Osteoblast (primary cell): ENCODE data around the gene MCF2L. TPM values are rescaled to one million over a fixed set of nuclear protein-coding genes. Genes with fewer than 3 reads are reported as not detected.

Experiments used
- DNase-seq: peaks from one replicate; pipeline ENCODE4 v3.0.0; 2011; ENCODE audit warnings: low spot score, mixed read lengths; ENCODE audit not compliant: insufficient read length; ENCODE audit errors: missing footprints
- H2AFZ ChIP-seq: 2 replicates; pipeline ENCODE4 v1.6.0; 2011; ENCODE audit warnings: mild to moderate bottlenecking, low read length
- H3K27ac ChIP-seq: 2 replicates; pipeline ENCODE4 v1.5.1; 2011; ENCODE audit warnings: mild to moderate bottlenecking, low read depth, low read length, moderate library complexity
- H3K27me3 ChIP-seq: 2 replicates; pipeline ENCODE4 v1.6.0; 2012; ENCODE audit warnings: mild to moderate bottlenecking, control low read depth, inconsistent platforms, low read length, moderate library complexity; ENCODE audit not compliant: insufficient read depth
- H3K36me3 ChIP-seq: 2 replicates; pipeline ENCODE4 v1.5.1; 2011; ENCODE audit warnings: mild to moderate bottlenecking, low read length, control low read depth, moderate library complexity; ENCODE audit not compliant: insufficient read depth
- H3K4me1 ChIP-seq: 2 replicates; pipeline ENCODE4 v1.5.1; 2011; ENCODE audit warnings: mild to moderate bottlenecking, low read length, control low read depth, moderate library complexity; ENCODE audit not compliant: insufficient read depth
- H3K4me2 ChIP-seq: 2 replicates; pipeline ENCODE4 v1.6.0; 2011; ENCODE audit warnings: mild to moderate bottlenecking, low read length; ENCODE audit not compliant: insufficient read depth
- H3K4me3 ChIP-seq: fragments of 200-600 bp; sonication (generic); 3 replicates; pipeline ENCODE4 v1.5.1; 2012; ENCODE audit warnings: mild to moderate bottlenecking, low read length, inconsistent platforms; ENCODE audit not compliant: insufficient read depth
- H3K79me2 ChIP-seq: 2 replicates; pipeline ENCODE4 v1.6.0; 2012; ENCODE audit warnings: mild to moderate bottlenecking, low read length, control low read depth, inconsistent platforms; ENCODE audit not compliant: insufficient read depth
- H3K9me3 ChIP-seq: 2 replicates; pipeline ENCODE4 v1.5.1; 2011; ENCODE audit warnings: low read depth, low read length, control low read depth
- H4K20me1 ChIP-seq: 2 replicates; pipeline ENCODE4 v1.6.0; 2012; ENCODE audit warnings: mild to moderate bottlenecking, low read length, control low read depth; ENCODE audit not compliant: insufficient read depth
- total RNA-seq: library from RNA; depleted of rRNA; stranded (reverse); fragments of >200 nt; gene quantifications from 2 replicates; pipeline ENCODE4 v1.2.3, GENCODE V29; 2012
- TF ChIP-seq, protein P1 (sequence below): IDR thresholded peaks from 2 replicates; pipeline ENCODE4 v1.5.1; 2011; ENCODE audit warnings: mild to moderate bottlenecking, low read depth, low read length, moderate library complexity; ENCODE audit errors: extremely low read depth

MCF2L gene
- total RNA-seq, result 6.5 TPM in 2 replicates

DNA sequence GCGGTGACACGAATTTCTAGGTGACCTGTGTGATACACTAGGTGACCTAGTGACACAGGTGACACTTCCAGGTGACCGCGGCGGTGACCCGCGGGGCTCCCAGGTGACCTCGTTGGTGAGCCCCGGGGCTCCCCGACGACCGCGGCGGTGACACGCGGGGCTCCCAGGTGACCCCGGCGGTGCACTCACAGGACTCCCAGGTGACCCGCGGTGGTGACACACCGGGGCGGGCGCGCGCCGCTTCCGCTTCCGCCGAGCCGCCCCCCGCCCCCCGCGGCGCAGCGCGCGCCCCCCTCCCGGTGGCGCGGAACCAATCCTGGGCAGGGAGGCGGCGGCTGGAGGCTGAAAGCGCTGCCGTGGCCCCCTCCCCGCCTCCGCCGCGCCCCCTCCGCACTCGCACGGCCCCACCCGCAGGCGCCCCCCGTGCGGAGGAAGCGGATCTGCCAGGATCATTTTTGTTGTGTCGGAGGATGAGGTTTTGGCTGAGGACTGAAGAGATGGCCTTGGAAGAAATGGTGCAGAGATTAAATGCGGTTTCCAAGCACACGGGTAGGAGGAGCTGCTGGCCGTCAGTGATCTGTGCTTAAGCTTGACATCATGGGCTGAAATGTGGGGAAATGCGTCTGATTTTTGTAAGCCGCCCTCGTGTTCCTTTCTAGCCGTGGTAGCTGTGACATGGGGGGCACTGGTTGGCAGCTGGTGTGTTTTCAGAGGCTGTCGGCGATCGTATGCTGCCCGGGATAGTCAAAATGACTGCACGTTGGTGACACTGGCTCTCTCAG, at the start of gene MCF2L:
MCF2L (plus strand) TSS at position 305 of the 782 bp plus-strand sequence; CDS start at position 471, 166 bp downstream.
- Histone ChIP-seq H3K4me1 (no peaks in the 10 kb centered on the region), H3K79me2 (no peaks in the 10 kb centered on the region), H4K20me1 (no peaks in the 10 kb centered on the region), H3K4me2 (peak within 1 kb of the TSS; percentile 32), H3K27ac (no peak within 1 kb of the TSS), H3K27me3 (peaks cover 52% of the 10 kb centered on the region), H2AFZ (no peak within 1 kb of the TSS), H3K4me3 (no peak within 1 kb of the TSS), H3K36me3 (no peaks in the 10 kb centered on the region), H3K9me3 (peaks cover 5% of the 10 kb centered on the region)
- DNase-seq, result peak; percentile 93
- TF ChIP-seq, protein P1, sequence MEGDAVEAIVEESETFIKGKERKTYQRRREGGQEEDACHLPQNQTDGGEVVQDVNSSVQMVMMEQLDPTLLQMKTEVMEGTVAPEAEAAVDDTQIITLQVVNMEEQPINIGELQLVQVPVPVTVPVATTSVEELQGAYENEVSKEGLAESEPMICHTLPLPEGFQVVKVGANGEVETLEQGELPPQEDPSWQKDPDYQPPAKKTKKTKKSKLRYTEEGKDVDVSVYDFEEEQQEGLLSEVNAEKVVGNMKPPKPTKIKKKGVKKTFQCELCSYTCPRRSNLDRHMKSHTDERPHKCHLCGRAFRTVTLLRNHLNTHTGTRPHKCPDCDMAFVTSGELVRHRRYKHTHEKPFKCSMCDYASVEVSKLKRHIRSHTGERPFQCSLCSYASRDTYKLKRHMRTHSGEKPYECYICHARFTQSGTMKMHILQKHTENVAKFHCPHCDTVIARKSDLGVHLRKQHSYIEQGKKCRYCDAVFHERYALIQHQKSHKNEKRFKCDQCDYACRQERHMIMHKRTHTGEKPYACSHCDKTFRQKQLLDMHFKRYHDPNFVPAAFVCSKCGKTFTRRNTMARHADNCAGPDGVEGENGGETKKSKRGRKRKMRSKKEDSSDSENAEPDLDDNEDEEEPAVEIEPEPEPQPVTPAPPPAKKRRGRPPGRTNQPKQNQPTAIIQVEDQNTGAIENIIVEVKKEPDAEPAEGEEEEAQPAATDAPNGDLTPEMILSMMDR, result no peak

- Histone ChIP-seq H3K36me3 (no peaks in the 10 kb centered on the region), H2AFZ (no peak overlapping the region), H3K9me3 (no peaks in the 10 kb centered on the region), H3K4me3 (no peak overlapping the region), H4K20me1 (no peaks in the 10 kb centered on the region), H3K79me2 (no peaks in the 10 kb centered on the region), H3K27ac (no peak overlapping the region), H3K4me1 (no peaks in the 10 kb centered on the region), H3K27me3 (peaks cover 31% of the 10 kb centered on the region), H3K4me2 (no peak overlapping the region)
- TF ChIP-seq, protein P1, result no peak
- no peak for DNase-seq
These were observed 45.1 kb upstream of the MCF2L start for GRCh38 chr13:112923962-112924361.

DNA sequence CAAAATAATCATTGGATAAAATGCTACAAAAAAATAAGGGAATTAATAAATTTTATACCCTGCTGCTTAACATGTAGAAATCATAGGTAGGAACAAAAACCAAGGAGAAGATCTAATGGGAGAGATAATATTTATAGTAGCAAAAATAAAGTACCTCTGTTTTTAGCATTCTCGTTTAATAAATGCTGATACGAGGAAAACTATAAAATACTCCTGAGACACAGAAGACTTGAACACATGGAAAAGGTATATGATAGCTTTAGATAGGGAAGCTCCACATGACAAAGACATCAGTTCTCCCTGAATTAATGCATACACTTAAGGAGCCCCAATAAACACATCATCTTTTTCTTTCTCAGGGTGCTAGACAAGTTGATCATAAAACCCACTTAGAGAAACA, 44.6 kb upstream of the MCF2L start:
- Histone ChIP-seq H3K27me3 (peaks cover 35% of the 10 kb centered on the region), H3K27ac (no peak overlapping the region), H3K79me2 (no peaks in the 10 kb centered on the region), H3K36me3 (no peaks in the 10 kb centered on the region), H3K4me1 (no peaks in the 10 kb centered on the region), H4K20me1 (no peaks in the 10 kb centered on the region), H3K4me3 (no peak overlapping the region), H2AFZ (no peak overlapping the region), H3K4me2 (no peak overlapping the region), H3K9me3 (no peaks in the 10 kb centered on the region)
- TF ChIP-seq, protein P1, result no peak
- no peak for DNase-seq

- DNase-seq, result no peak
- H3K9me3 ChIP-seq, result no peaks in the 10 kb centered on the region
- H3K4me2 ChIP-seq, result no peak overlapping the region
- H3K27me3 ChIP-seq, result peaks cover 36% of the 10 kb centered on the region
- no peak overlapping the region for H2AFZ ChIP-seq
- H4K20me1 ChIP-seq, result no peaks in the 10 kb centered on the region
- H3K79me2 ChIP-seq, result no peaks in the 10 kb centered on the region
- TF ChIP-seq, protein P1, result no peak
- H3K36me3 ChIP-seq, result no peaks in the 10 kb centered on the region
- no peak overlapping the region for H3K4me3 ChIP-seq
- no peak overlapping the region for H3K27ac ChIP-seq
- no peaks in the 10 kb centered on the region for H3K4me1 ChIP-seq
These were observed 43.0 kb upstream of the MCF2L start for GRCh38 chr13:112926003-112926402.
